Effector CD8-positive, alpha-beta T cell (primary cell): ENCODE data around the gene SDK2.
"Not testable (repeated sequence)": the region's sequence is repeated elsewhere in the genome, so short reads cannot be mapped to it uniquely, and the experiment has no call there.

ENCODE experiments used
- DNase-seq: peaks from one replicate; lab custom pipeline; 2025; lab: John Stamatoyannopoulos, UW

SDK2 gene

GRCh38 chr17:73453494-73453893 is 190.8 kb downstream of the SDK2 start:
- not testable (repeated sequence) for DNase-seq

- DNase-seq, result no peak
Observed at GRCh38 chr17:73453090-73453489, 191.2 kb downstream of the SDK2 start.

- DNase-seq, result no peak
Observed at GRCh38 chr17:73452009-73452408, 192.2 kb downstream of the SDK2 start.

- DNase-seq, result no peak
Observed at GRCh38 chr17:73447319-73447718, 196.9 kb downstream of the SDK2 start.

- no peak for DNase-seq
Observed at GRCh38 chr17:73446617-73447016, 197.6 kb downstream of the SDK2 start.

- no peak for DNase-seq
Observed at GRCh38 chr17:73445466-73445865, 198.8 kb downstream of the SDK2 start.

- DNase-seq, result no peak
Observed at GRCh38 chr17:73444021-73444420, 200.2 kb downstream of the SDK2 start.

- no peak for DNase-seq
Observed at GRCh38 chr17:73439597-73439996, 204.6 kb downstream of the SDK2 start.

GRCh38 chr17:73437826-73438225 is 206.4 kb downstream of the SDK2 start:
- no peak for DNase-seq

- no peak for DNase-seq
Observed at GRCh38 chr17:73436954-73437353, 207.3 kb downstream of the SDK2 start.

- no peak for DNase-seq
Observed at GRCh38 chr17:73435412-73435811, 208.8 kb downstream of the SDK2 start.

- no peak for DNase-seq
Observed at GRCh38 chr17:73434154-73434553, 210.1 kb downstream of the SDK2 start.

GRCh38 chr17:73433501-73433900 is 210.7 kb downstream of the SDK2 start:
- DNase-seq, result no peak

- no peak for DNase-seq
Observed at GRCh38 chr17:73432624-73433190, 211.5 kb downstream of the SDK2 start.

- no peak for DNase-seq
Observed at GRCh38 chr17:73431401-73432205, 212.6 kb downstream of the SDK2 start.

- DNase-seq, result no peak
Observed at GRCh38 chr17:73430848-73431247, 213.4 kb downstream of the SDK2 start.

- DNase-seq, result no peak
Observed at GRCh38 chr17:73430165-73430680, 214.0 kb downstream of the SDK2 start.

GRCh38 chr17:73429440-73430164 is 214.6 kb downstream of the SDK2 start:
- DNase-seq, result peak; percentile 76

- DNase-seq, result no peak
Observed at GRCh38 chr17:73427198-73427597, 217.0 kb downstream of the SDK2 start.

GRCh38 chr17:73424571-73424970 is 219.7 kb downstream of the SDK2 start:
- no peak for DNase-seq

GRCh38 chr17:73423806-73424205 is 220.4 kb downstream of the SDK2 start:
- DNase-seq, result no peak

GRCh38 chr17:73423159-73423715 is 221.0 kb downstream of the SDK2 start:
- no peak for DNase-seq
